Measurements from ENCODE around the gene SAMD4A.
"Not testable (repeated sequence)": the region's sequence is repeated elsewhere in the genome, so short reads cannot be mapped to it uniquely, and the experiment has no call there.

The SAMD4A gene

DNA sequence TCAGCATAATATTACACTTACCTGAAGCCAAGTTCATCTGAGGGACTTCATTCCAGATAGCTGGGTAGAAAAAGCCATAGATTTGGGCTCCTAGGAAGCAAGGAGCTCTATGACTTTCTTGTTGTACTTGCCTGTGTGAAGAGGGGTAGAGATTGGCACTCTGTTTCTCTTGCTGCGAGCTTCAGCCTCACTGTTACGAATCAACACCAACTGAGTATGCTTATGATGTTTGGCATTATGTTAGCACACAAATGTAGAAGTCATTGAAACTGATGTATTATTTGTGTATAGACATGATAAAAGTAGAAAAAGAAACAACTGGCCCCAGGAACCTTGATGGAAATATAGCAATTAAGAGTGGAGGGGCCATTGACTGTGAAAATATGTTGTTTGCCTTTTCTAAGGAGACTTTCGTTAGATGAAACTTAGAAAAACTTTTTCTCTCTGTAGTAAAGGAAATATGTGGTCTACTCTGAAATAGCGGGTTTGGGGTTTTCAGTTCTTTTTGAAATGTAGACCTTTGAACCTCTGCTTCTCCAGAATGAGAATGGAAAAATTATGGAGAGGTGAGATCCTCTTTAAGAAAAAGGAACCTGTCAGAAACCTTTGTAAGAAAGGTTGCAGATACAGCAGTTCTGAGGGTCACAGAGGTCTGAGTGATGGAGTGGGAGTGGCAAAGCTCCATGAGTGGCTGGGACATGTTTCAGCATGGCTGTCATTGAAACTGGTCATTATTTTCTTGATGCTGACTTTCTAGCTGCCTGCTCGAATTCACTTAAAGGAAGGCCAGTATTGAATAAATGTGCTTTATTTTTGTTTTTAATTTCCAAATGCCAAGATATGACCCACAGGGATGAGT, 175.8 kb downstream of the SAMD4A start:
- DNase-seq: no peak

DNA sequence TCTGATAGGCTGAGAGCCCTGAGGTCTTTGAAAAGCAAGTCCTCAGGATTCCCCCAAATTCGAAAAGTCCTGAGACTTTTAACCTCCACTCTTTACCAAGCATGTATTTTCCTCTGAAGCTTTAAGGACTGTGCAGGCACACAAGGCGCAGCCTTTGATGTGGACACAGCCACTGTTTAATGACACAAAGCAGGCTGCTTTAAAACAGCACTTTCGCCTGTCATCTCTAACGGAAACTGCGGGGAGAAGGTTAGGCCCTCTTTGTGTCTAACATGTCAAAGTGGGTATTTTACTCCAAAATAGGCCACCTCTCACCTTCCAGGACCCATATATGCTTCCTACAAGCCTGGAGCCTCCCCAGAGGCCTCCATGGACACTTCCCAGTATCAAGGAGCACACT, 176.5 kb downstream of the SAMD4A start:
- DNase-seq: no peak

DNA sequence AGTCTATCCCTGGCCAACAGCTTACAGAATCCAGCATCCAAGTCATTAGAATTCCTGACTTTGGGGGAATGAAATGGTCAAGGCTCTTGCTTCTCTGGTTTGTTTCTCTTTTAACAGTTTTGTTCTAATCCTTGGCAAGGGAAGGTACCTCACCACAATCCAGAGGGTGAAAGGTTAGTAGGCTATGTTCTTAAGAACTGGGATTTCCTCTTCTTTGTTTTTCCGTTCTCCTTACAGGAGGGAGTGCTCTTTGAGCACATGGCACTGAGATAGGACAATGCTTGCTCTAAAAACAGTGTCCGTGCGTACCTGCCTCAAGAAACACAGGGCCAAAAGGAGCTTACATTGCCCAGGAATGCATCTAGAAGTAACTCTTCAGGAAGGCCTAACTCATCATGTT, 179.1 kb downstream of the SAMD4A start:
- DNase-seq: no peak

DNA sequence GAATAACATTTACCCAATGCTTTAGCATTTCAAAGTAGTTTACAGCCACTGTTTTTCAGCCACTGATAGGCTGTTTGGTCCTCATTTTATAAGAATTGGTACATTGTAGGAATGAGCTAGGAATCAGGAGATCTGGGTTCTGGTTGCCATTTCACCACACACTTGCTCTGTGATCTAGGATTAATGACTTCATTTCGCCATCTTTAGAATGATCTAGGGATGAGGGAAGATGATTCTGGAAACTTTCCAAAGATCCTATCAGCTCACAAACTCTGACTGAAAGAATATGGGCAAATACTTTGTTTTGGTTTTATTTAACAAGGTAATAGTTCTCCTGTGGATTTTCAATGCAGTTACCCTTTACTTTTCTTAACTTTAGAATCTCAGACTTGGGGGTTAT, 180.7 kb downstream of the SAMD4A start:
- DNase-seq: no peak

DNA sequence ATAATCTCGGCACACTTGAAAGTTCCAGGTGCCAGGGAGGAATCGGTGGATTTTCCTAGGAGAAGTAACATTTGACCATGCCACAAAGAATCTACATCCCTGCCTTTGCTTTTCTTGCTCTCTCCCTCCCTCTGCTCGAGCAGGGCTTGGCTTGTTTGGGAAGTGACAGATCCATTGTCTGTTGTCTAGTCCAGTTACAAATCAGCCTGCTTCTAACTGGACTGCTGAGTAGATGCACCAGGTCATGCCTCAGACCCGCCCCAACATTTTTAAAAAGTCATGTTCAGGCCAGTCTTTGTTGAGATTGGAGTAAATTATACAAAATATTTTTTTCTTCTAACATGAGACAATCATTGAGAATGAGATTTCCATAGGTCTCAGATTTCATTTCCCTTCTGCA, 182.3 kb downstream of the SAMD4A start:
- DNase-seq: no peak

DNA sequence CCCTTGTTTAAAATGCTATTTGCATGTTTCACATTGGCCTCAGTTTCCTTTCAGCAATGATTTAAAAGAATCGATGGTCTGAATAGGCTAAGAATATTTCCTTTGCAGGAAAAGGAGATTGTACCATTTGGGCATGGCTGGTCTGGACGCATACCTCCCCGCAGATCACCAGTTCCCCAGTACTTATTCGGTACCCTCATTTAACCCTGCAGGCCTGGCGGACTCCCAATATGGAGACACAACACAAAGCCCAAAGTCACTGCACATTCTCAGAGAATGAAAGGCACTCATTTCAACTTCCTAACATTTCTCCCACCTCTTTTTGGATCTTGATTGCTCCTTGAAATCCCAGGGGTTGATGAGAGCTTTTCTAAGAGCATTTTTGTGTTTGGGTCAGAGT, 182.8 kb downstream of the SAMD4A start:
- no peak for DNase-seq

DNA sequence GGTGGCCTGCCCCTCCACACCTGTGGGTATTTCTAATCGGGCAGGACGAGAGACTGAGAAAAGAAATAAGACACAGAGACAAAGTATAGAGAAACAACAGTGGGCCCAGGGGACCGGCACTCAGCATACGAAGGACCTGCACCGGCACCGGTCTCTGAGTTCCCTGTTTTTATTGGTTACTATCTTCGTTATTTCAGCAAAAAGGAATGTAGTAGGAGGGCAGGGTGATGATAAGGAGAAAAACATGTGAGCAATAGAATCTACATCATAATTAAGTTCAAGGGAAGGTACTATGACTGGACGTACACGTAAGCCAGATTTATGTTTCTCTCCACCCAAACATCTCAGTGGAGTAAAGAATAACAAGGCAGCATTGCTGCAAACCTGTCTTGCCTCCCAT, 185.7 kb downstream of the SAMD4A start:
- not testable (repeated sequence) for DNase-seq

DNA sequence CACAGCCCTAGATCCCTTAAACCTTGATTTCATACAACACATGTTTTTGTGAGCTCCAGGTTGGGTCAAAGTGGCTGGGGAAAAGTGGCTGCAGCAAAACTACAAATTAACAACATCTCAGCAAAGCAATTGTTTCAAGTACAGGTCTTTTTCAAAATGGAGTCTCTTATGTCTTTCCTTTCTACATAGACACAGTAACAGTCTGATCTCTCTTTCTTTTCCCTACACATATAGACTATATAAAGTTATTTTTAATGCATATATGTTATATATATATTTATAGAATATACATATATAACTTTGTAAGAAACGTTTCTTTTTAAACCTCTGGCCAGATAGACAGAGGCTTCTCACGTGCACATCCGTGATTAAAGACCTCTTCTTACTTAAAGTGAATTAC, 186.5 kb downstream of the SAMD4A start:
- DNase-seq: not testable (repeated sequence)

DNA sequence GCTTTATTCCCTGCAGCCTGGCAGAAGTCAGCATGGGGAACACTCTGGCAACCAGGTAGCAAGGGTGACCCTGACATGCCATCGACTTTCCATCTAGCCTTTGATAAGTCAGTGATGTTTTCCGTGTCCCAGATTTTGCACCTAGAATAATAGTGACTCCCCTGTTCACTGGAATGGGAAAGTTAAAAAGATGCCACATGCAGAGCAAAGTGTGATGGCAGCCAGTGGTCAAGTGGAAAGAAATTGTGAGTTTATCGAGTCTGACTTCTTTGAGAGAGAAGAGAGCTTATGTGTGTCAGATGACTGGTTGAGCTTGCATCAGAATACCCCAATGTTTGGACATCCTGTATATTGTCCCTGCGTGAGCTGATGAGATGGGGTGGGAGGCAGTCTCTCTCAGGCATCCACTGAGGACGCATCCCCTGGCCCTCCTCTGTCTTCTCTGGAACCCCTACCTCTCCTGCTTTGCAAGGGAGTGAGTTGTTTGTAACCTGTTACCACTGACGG, 187.2 kb downstream of the SAMD4A start:
- no peak for DNase-seq

DNA sequence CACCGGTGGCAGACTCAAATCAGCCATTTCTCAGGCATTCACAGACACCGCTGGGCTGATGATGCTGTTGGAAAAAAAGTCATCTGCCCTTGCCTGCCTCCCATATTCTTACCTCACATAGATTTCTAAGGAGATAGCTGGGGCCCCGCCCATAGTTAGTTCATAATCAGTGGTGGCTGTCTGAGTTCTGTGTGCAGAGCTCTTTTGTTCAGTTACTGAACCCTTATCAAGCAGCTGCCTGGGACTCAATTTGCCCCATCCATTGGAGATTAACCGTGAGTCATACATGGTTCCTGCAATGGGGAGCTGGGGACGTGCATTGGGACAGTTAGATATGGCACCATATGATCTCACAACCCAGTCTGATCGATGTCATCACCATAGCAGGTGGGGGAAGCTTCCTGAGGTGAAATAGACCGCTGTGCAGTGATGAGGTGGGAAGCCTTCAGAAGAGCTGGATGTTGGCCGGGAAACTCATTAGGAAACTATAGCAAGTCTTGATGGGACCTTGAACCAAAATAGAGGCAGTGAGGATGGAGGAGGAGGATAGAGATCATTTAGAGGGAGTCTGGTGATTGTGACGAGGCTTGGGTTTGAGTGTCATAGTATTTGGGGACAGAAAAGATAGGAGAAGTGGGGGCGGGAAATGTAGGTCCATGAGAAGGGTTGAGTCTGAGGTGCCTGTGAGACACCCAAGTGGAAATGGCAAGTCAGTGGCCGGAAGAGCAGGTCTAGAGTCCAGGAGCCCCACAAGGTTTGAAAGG, 187.9 kb downstream of the SAMD4A start:
- DNase-seq: no peak

DNA sequence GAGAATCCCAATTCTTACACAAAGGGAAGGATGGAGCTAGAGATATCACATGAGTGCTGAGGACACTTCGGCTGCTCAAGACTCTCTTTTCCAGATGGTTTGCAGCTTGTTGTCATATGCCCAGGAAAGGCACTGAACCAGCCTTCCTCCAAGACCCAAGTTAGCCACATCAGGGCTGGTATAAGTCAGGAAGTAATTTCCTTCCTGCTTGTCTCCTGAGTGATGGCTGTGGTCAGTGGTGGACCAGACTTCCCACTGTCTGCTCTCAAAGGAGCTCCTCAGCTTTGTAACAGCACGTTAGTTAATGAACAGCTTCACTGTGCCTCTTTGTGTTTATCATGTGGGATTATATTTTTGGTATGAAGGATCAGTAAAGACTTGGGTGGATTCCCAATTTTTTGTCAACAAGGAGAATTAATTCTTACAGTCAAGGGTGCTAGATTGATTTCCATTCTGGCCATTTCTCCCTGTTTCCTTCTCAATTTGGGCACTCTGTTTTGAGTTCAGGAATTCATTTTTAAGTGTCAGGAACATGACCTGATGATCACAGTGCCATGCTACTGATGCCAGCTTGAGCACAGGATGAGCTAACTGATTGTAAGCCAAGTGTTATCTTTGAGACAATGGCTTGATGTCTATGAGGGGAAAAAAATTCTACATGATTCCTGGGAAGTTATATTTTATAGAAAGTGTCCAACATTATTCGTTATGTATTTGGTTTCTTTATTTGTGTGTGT, 189.9 kb downstream of the SAMD4A start:
- no peak for DNase-seq

DNA sequence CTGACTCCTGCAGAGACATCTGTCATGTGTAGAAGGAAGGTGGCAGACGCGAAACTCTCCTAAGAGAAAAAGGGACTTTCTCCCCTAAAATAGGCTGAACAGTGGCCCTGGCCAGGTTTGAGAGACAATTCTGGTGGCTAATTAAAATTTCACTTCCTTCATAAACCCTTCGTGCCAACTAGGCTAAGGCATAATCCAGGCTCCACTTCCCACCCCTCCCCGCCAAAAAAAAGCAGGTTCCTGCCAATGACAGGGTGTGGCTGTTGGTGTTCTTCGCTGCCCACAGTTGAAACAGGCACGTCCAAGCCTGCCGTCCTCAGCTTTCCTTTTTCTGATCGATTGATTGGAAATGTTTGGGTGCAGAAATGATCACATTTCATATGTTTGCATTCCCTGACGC, 191.1 kb downstream of the SAMD4A start:
- DNase-seq: no peak

DNA sequence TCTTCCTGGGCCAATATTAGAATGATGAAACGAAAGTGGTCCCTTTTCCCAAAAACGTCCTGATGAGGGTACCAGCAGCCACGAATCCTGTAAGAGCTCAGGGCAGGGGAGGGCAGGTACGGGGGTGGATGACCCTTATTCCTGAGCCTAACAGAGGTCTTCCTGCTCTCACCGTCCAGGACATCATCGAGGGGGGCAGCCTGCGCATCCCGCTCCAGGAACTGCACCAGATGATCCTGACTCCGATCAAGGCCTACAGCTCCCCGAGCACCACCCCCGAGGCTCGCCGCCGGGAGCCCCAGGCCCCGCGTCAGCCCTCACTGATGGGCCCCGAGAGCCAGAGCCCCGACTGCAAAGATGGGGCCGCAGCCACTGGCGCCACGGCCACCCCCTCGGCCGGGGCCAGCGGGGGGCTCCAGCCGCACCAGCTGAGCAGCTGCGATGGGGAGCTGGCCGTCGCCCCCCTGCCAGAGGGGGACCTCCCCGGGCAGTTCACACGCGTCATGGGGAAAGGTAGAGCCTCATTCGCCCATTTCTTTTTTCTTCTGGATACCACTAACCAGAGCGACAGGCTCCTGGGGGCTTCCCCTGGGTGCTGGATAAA, 193.2 kb downstream of the SAMD4A start:
- no peak for DNase-seq

DNA sequence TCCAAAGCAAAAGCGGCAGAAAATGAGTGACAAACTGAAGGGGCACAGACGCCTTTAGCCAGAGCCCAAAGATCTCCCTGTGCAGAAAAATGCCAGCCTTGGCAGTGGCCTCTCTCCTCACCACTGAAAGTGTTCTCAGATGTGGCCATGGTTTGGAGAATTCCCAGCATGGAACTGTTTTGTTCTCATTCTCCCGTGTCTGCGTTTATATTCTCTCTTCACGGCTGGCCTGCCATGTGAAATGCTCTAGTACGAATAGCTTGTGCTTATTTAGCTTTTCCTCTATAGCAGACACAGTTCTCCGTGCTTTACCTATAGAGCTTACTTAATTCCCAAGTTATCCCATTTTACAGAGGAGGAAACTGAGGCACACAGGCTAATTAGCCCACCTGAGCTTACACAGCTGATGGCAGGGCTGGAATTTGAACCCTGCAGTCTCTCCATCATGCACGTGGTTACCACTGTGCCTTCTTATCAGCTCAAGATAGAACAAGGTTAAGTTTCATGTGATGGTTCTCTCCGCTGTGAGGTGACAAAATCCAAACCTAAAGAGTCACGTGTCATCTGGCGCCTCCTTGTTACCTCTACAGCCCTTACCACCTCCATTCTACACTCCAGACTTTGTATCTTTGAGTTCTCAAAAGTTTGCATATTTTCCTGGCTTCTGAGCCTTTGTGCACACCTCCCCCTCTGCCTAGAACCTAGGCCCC, 194.1 kb downstream of the SAMD4A start:
- DNase-seq: no peak

DNA sequence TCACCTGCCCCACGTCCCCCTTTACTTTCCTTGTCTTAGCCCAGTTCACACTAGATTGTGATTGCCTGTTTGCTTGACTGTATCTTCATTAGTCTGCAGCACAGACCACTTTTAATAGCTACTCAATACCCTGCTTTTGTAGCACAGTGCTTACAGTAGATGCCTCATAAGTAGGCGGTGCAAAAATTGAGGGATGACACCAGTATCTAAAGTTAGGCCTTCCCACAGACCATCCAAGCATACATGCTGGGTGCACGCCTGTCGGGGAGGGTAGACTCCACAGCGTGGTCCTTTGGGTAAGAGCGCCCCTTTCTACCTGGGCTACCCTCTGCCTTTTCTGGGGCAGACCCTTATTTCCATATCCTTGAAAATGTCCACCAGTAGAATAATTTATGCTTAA, 194.9 kb downstream of the SAMD4A start:
- DNase-seq: no peak

DNA sequence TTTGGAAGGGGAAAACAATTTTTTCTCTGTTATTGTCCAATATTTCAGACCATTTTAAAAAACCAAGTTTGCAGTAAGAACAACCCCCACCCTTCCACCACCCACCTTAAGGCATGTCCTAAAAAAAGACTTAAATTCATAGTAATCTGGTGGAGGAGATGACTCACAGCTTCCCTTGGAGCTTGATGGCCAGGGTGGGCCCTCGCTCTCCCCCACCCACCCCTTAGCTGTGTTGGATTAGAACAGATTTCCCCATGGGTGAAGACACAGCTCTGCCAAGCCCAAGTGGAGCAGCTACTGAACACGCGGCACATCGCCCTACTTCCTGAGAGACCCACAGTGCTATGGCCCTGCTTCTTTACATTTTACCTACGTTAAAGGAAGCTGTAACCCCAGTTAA, 195.4 kb downstream of the SAMD4A start:
- no peak for DNase-seq

DNA sequence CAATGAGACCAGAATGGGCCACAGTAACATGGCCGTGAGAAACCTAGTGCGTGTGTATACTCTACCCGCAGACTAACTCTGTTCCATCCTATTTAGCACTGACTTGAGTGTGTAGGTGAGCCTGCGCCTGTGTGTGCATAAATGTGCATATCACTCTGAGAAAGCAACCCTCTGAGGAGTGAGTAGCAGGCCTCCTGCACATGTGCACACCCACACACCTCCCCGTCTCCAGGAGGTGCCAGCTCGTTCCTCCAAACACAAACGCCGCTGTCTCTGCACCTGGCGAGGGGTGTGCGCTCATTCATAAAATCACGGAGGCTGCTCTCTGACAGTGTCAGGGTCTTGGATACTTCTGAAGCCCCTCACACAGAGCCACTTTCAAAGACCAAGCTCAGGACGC, 196.8 kb downstream of the SAMD4A start:
- no peak for DNase-seq

DNA sequence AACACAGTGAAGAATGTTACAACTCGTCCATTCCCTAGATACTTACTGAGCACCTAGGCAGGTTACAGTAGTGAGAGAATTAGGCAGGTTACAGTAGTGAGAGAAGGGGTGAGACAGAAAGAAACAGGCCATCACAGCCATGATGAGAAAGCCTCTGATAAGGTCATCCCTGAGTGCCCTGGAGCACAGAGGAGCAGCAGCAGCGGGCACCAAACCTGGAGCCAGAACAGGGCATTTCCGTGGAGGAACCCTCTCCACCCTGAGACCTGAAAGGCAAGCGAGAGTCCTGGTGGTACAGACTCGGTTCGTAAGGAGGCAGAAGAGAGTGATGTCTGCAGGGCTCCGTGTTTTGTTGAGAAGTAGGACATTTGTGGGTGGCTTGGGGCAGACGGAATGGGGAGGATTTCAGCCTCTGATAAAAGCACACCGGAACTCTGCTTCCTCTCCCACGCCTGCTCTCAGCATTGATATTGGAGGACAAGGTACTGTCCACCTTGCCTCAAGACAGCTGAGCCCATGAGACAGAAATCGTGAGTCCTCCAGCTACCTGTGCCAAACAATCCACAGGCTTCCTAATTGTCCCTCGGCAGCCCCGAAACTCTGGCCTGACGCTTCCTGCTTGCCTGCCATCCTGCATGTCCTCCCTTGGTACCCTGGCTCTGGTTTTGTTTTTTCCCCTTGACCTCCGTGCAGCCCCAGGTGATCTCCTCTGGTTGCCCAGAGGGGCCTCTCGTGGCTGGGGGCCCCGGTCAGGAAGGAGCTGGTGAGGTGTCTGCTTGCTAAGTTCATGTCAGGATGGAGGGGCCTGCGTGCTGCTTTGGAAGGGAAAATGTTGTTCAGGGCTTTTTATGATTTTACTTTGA, 199.6 kb downstream of the SAMD4A start:
- no peak for DNase-seq

DNA sequence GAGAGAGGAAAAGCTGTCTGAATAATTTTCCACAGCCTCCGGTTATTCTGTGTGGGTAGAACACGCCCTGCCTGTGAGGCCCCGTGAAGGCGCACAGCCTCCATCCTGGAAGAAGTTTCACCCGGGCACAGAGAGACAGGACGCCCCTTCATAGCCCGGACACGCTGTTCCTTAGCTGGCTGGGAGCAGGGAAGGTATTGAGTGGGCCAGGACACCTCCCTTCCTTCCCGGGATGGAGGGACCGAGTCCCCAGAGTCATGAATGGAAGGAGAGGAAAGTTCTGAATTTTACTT, 200.2 kb downstream of the SAMD4A start:
- no peak for DNase-seq

DNA sequence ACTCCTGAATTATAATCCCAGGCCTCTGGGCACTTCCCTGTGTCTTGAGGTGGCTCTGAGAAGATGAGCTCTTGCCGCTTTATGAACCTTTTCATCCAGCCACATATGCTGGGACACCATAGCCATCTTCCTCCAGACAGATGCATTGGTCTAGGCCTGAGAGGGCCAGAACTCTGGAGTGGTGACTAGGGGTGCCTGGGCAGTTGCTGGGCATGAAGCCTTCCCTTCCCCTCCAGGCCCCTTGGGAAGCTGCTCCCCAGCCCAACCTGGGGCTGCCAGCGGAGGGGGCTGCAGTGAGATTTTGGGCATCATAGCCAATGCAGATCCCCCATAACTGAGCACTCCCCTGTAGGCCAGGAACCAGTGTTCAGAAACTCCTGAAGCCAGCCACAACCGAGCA, 200.5 kb downstream of the SAMD4A start:
- DNase-seq: no peak

DNA sequence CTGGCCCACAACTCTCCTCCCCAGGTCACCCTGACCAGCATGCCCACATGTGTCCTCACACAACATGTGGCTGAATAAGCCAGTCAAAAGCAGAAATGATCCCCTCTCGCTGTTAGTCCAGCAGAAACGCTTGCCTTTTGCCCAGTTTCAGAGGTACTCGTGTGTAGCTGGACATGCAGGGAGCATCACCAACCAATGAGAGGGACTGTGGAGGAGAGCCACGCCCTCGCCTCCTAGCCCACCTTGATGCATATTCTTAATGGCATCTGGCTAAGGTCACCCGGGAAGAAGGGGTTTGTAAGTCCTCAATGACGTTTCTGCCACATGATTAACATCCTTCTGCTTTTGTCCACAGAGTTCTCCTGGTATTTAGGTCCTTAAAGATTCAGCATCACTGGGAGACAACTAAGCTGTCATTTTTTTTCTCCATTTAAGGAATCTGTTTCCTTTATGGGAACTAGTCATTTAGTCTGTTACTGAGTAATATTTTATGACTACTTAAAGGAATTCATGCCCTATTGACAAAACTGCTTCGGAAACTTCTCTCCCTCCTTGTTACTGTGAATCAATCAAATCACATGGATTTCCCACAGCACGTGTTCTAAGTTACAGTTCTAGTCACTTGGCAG, 201.7 kb downstream of the SAMD4A start:
- DNase-seq: no peak
